HG03342 (cell line): ENCODE results near the gene ZNF669.

ENCODE experiments used
- ATAC-seq: cut with Tn5 transposase; IDR thresholded peaks from one replicate; pipeline ENCODE4 v1.9.1; 2021; ENCODE audit warnings: mild to moderate bottlenecking, moderate library complexity; ENCODE audit not compliant: unreplicated experiment

The ZNF669 gene

DNA sequence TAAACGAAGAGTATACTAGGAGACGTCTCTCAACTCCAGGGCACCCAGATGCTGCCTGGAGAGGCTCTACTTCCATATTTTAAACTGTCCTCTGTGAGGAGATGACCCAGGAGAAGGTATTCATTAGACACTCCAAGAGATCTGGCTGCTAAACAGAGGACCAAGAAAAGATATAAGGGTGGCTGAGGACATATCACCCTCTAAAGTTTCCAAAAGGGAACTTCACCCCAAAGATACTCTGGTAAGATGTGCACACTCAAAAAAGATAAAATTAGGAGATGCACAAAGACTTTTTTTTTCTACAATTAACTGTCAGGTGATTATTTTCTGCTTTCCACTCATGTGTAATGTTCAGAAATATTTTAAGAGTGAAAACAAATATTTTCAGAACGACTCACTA lies 26.9 kb downstream of the ZNF669 start:
- no peak for ATAC-seq

DNA sequence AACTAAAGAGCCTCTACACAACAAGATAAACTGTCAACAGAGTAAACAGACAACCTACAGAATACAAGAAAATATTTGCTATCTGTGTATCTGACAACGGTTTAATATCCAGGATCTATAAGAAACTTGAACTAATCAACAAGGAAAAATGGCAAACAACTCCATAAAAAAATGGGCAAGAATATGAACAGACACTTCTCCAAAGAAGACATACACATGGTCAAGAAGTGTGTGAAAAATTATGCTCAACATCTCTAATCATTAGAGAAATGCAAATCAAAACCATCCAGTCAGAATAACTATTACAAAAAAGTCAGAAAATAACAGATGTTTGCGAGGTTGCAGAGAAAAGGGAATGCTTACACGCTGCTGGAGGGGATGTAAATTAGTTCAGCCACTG lies 33.5 kb downstream of the ZNF669 start:
- no peak for ATAC-seq

DNA sequence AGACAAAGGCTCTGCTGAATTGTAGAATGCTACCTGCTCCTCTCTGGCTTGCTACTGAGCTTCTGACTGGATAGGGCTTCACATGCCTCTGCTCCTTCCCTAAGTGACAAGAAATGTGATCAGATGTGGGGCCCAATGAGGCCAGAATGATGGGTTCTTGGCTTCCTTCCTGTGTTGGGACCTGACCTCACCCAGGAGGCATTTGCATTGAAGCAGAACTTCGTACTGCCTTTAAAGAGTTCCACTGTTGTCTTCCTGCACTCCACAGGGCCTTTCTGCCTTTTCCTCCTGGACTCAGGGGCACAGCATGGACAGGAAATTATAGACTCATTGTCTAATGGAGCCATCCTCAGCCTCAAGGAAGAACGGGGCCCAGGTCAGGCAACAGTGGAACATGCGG lies 39.9 kb downstream of the ZNF669 start:
- no peak for ATAC-seq

DNA sequence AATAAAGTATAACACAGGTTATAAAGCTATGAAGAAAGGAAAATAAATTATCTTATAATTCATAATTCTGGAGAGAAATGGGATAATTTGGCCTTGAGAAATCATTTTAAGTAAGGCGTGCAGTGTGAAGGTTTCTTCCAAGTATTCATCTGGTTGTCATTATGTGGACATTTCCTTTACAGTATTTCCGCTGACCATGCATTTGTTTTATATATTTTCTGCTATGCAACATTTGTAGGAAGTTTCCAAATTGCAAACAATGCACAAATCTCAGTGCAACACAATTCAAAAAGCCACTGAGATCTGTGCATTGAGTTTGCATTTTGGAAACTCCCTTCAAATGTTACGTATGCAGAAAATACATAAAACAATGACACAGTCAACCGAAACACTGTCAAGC lies 43.4 kb downstream of the ZNF669 start:
- ATAC-seq: no peak

DNA sequence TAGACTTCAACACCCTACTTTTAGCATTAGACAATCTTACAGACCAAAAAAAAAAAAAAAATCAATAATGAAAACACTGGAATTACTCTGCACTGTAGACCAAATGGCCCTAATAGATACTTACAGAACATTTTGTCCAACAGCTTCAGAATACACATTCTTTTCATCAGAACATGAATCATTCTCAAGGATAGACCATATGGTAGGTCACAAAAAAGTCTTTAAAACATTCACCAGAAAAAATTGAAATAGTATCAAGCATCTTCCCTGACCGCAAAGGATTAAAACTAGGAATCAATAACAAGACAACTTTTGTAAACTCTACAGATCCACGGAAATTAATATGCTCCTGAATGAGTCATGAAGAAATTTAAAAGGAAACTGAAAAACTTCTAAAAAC lies 48.1 kb downstream of the ZNF669 start:
- ATAC-seq: no peak

DNA sequence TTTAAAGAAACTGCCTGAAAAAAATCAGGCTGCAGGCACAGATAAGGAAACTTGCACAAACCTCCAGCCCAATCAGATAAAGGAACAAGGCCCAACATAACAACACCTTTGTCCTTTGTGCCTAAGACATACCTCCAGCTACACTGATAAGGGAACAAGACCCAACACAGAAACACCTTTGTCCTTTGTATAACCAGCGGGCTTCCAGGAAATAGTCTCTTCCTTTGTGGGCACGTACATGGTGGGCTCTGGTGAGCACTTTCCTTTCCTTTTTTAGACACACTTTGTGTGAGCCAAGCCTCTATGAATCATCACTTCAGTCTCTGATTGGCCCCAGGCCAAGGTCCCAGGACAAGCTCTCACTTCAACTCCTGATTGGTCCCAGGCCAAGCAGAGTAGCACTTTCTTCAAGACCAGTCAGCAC lies 49.2 kb downstream of the ZNF669 start:
- no peak for ATAC-seq
